H1 (cell line): ENCODE data around the gene TBC1D32. TPM values are rescaled to one million over a fixed set of nuclear protein-coding genes. Genes with fewer than 3 reads are reported as not detected.

Experiments
- CTCF ChIA-PET: fragments of 300-600 bp; sonication (Branson Sonifier 250); formaldehyde crosslinking; loops from one replicate; lab custom pipeline; 2021; ENCODE audit not compliant: partially characterized antibody; lab: Charles Lee
- POLR2A ChIA-PET: fragments of 300-600 bp; sonication (Branson Sonifier 250); formaldehyde crosslinking; loops from one replicate; lab custom pipeline; 2021; ENCODE audit warnings: inconsistent platforms; ENCODE audit not compliant: partially characterized antibody; lab: Charles Lee
- DNase-seq, 2 experiments: peaks; one replicate each; pipeline versions ENCODE4 v3.0.0 to v3.0.0-alpha.2; 2010 to 2022; ENCODE audit warnings: low spot score in 2 of 2, low read depth in 1 of 2, mixed read lengths in 1 of 2
- FAIRE-seq: peaks from 2 replicates; lab custom pipeline; 2011; peaks lifted over from hg19 to GRCh38; lab: Jason Lieb, UNC
- H2AFZ ChIP-seq: 2 replicates; pipeline ENCODE4 v1.8.1; 2012; ENCODE audit warnings: low read length, inconsistent platforms
- H2AK5ac ChIP-seq: 2 replicates; pipeline ENCODE4 v1.6.1; 2013; ENCODE audit warnings: low read depth, low read length
- H2BK120ac ChIP-seq: replicated peaks from 2 replicates; pipeline ENCODE3; 2013; ENCODE audit warnings: low read depth, low read length, inconsistent platforms
- H2BK12ac ChIP-seq: 2 replicates; pipeline ENCODE4 v1.6.1; 2013; ENCODE audit warnings: low read depth, low read length
- H2BK15ac ChIP-seq: 2 replicates; pipeline ENCODE4 v1.6.1; 2013; ENCODE audit warnings: low read length
- H2BK20ac ChIP-seq: 2 replicates; pipeline ENCODE4 v1.6.1; 2013; ENCODE audit warnings: low read length
- H2BK5ac ChIP-seq: 2 replicates; pipeline ENCODE4 v1.6.1; 2013; ENCODE audit warnings: low read depth, low read length
- H3K14ac ChIP-seq: 2 replicates; pipeline ENCODE4 v1.6.1; 2013; ENCODE audit warnings: inconsistent platforms; ENCODE audit not compliant: insufficient read length
- H3K18ac ChIP-seq: 2 replicates; pipeline ENCODE4 v1.6.1; 2013; ENCODE audit warnings: low read length; ENCODE audit errors: extremely low read depth
- H3K23ac ChIP-seq: 2 replicates; pipeline ENCODE4 v1.6.1; 2013; ENCODE audit warnings: inconsistent platforms; ENCODE audit not compliant: insufficient read length
- H3K23me2 ChIP-seq: 2 replicates; pipeline ENCODE4 v1.6.1; 2013; ENCODE audit warnings: low read depth, low read length
- H3K27ac ChIP-seq: 2 replicates; pipeline ENCODE4 v1.6.1; 2011; ENCODE audit warnings: low read depth, low read length, inconsistent platforms
- H3K27me3 ChIP-seq, 4 experiments: replicated peaks in 1 of 4; 1 replicate in 1 of 4; 2 replicates in 3 of 4; pipeline versions ENCODE4 v1.6.1 to v1.8.1; 2011 to 2013; ENCODE audit warnings: low read length in 3 of 4, mild to moderate bottlenecking in 3 of 4, inconsistent platforms in 2 of 4, mixed read lengths in 2 of 4, moderate library complexity in 1 of 4; ENCODE audit not compliant: control insufficient read depth in 3 of 4, insufficient read depth in 3 of 4; ENCODE audit errors: extremely low read depth in 1 of 4
- H3K36me3 ChIP-seq, 4 experiments: 2 replicates each; pipeline versions ENCODE4 v1.6.1 to v1.8.1; 2011 to 2013; ENCODE audit warnings: mild to moderate bottlenecking in 4 of 4, low read length in 3 of 4, moderate library complexity in 2 of 4, control low read depth in 1 of 4, inconsistent platforms in 1 of 4; ENCODE audit not compliant: insufficient read depth in 4 of 4, control insufficient read depth in 2 of 4
- H3K4ac ChIP-seq: replicated peaks from 2 replicates; pipeline ENCODE3; 2013; ENCODE audit warnings: low read length, low read depth, mixed read lengths, inconsistent platforms; ENCODE audit not compliant: insufficient read length
- H3K4me1 ChIP-seq, 4 experiments: replicated peaks in 1 of 4; 1 replicate in 1 of 4; 2 replicates in 3 of 4; pipeline versions ENCODE4 v1.6.1 to v1.8.1; 2011 to 2013; ENCODE audit warnings: low read length in 3 of 4, inconsistent platforms in 2 of 4, mixed read lengths in 1 of 4; ENCODE audit not compliant: insufficient read depth in 4 of 4, control insufficient read depth in 3 of 4
- H3K4me2 ChIP-seq, 2 experiments: 2 replicates each; pipeline versions ENCODE4 v1.6.1 to v1.8.1; 2011 to 2013; ENCODE audit warnings: low read depth in 2 of 2, low read length in 2 of 2, control low read depth in 1 of 2, inconsistent platforms in 1 of 2, mild to moderate bottlenecking in 1 of 2; ENCODE audit not compliant: insufficient read depth in 1 of 2
- H3K4me3 ChIP-seq, 4 experiments: fragments of 200-600, 300-600 bp in 1 of 4; sonication (generic), shearing (Covaris generic), sonication (Bioruptor Twin) in 1 of 4; 2 replicates each; pipeline versions ENCODE4 v1.5.1 to v1.8.1; 2011 to 2016; ENCODE audit warnings: low read length in 4 of 4, low read depth in 3 of 4, control low read depth in 2 of 4, inconsistent platforms in 2 of 4, mild to moderate bottlenecking in 2 of 4, mixed read lengths in 1 of 4, moderate library complexity in 1 of 4; ENCODE audit not compliant: insufficient read depth in 2 of 4; ENCODE audit errors: extremely low read depth in 1 of 4
- H3K56ac ChIP-seq: replicated peaks from 2 replicates; pipeline ENCODE3; 2013; ENCODE audit warnings: low read depth, mild to moderate bottlenecking, mixed read lengths, low read length, inconsistent platforms; ENCODE audit not compliant: insufficient read length
- H3K79me1 ChIP-seq: 2 replicates; pipeline ENCODE4 v1.6.1; 2013; ENCODE audit warnings: low read depth, low read length, control low read depth
- H3K79me2 ChIP-seq, 2 experiments: 2 replicates each; pipeline versions ENCODE4 v1.6.1 to v1.8.1; 2012 to 2013; ENCODE audit warnings: low read length in 2 of 2, mild to moderate bottlenecking in 2 of 2, inconsistent platforms in 1 of 2; ENCODE audit not compliant: insufficient read depth in 2 of 2, control insufficient read depth in 1 of 2
- H3K9ac ChIP-seq, 4 experiments: replicated peaks in 1 of 4; 1 replicate in 1 of 4; 2 replicates in 3 of 4; pipeline versions ENCODE4 v1.6.1 to v1.8.1; 2011 to 2013; ENCODE audit warnings: low read depth in 3 of 4, low read length in 3 of 4, control low read depth in 2 of 4, mild to moderate bottlenecking in 2 of 4, moderate library complexity in 2 of 4, inconsistent platforms in 1 of 4; ENCODE audit errors: extremely low read depth in 1 of 4
- H3K9me3 ChIP-seq, 2 experiments: 2 replicates each; pipeline versions ENCODE4 v1.6.1 to v1.8.1; 2012 to 2013; ENCODE audit warnings: mild to moderate bottlenecking in 2 of 2, moderate library complexity in 2 of 2, control low read depth in 1 of 2, inconsistent platforms in 1 of 2, low read depth in 1 of 2, low read length in 1 of 2, mixed read lengths in 1 of 2; ENCODE audit not compliant: insufficient read depth in 2 of 2
- H4K20me1 ChIP-seq, 2 experiments: replicated peaks in 1 of 2; 2 replicates each; pipeline versions ENCODE3 to v1.8.1; 2011 to 2013; ENCODE audit warnings: inconsistent platforms in 2 of 2, low read length in 2 of 2, mild to moderate bottlenecking in 1 of 2; ENCODE audit not compliant: insufficient read depth in 2 of 2, control insufficient read depth in 1 of 2
- H4K5ac ChIP-seq: 2 replicates; pipeline ENCODE4 v1.6.1; 2013; ENCODE audit warnings: low read length, low read depth, mixed read lengths, inconsistent platforms; ENCODE audit not compliant: insufficient read length
- H4K8ac ChIP-seq: 2 replicates; pipeline ENCODE4 v1.8.0; 2013; ENCODE audit warnings: mild to moderate bottlenecking, moderate library complexity, low read length, inconsistent platforms; ENCODE audit not compliant: insufficient read depth; ENCODE audit errors: extremely low read depth
- H4K91ac ChIP-seq: replicated peaks from 2 replicates; pipeline ENCODE3; 2013; ENCODE audit warnings: low read length, mixed read lengths, inconsistent platforms; ENCODE audit not compliant: insufficient read length
- GTF2F1 ChIP-seq: IDR thresholded peaks from 2 replicates; pipeline ENCODE4 v1.6.1; 2012; ENCODE audit warnings: low read depth, low read length, improper control_type of control experiment, borderline replicate concordance
- ZNF274 ChIP-seq: IDR thresholded peaks from 2 replicates; pipeline ENCODE4 v1.7.0; 2012; ENCODE audit warnings: low read length, borderline replicate concordance; ENCODE audit errors: extremely low read depth
- WGBS, 2 experiments: shearing (Covaris generic) in 1 of 2; methylation state at CpG; one replicate each; pipeline versions ENCODE4 v1.1.6 to v1.1.7; 2013 to 2015; ENCODE audit warnings: low lambda C conversion rate in 2 of 2, mixed read lengths in 2 of 2, inconsistent platforms in 1 of 2, low coverage in 1 of 2, missing lambda C conversion rate in 1 of 2; ENCODE audit not compliant: insufficient replicate concordance in 2 of 2, insufficient coverage in 1 of 2, insufficient read length in 1 of 2; ENCODE audit errors: extremely low coverage in 1 of 2, missing lambda C conversion rate in 1 of 2; 5-methylcytosine and 5-hydroxymethylcytosine counted together
- polyA plus RNA-seq, 7 experiments: library from polyadenylated mRNA; depleted of rRNA in 3 of 7; stranded (reverse) in 5 of 7; unstranded in 2 of 7; fragments of >200 nt in 5 of 7; fragments of 200-250 nt in 2 of 7; gene quantifications; 1 replicate in 5 of 7; 2 replicates in 1 of 7; 4 replicates in 1 of 7; pipeline versions ENCODE4 v1.2.1 to v1.2.3, GENCODE V29; 2011 to 2013; ENCODE audit warnings: missing spikeins in 2 of 7, mixed read lengths in 2 of 7
- total RNA-seq: library from RNA; stranded (reverse); fragmentation: NEBNext Ultra II Directional; extraction: Animal tissue kit (Norgen Biotek cat#: 25700); gene quantifications from 2 replicates; pipeline ENCODE4 v1.2.1, GENCODE V29; 2021
- TF ChIP-seq, protein P1 (sequence below): IDR thresholded peaks from 2 replicates; pipeline ENCODE4 v1.6.1; 2012; ENCODE audit warnings: low read length, inconsistent platforms

TBC1D32 gene
- total and polyA plus RNA-seq, 2 of the 8 experiments (the other 6 are each of a cell fraction or from before 2014, with no cell fraction given): 5.3 to 7.1 TPM

DNA sequence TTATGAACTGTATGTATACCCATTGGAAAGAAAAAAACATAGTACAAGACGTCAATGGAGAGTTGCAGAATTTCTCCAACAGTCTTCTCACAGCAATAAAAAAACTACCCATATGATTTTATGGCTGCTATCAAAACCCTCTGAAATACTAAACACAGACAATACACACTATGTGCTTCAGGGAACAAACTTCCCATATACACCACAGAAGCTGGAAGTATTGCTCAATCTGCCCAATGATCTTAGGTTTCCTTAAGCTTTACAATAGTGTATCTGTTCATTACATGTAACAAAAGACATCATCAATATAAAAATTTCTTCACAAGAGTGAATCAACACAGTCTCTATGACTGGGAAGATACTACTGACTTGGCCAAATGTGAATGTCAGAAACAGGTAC, 150.5 kb downstream of the TBC1D32 start:
- Histone ChIP-seq H3K9me3 (no peaks in the 10 kb centered on the region), H3K79me1 (no peaks in the 10 kb centered on the region), H3K4me1 (peaks cover 0 to 3% (median 0%) of the 10 kb centered on the region in 4 experiments; a peak in 1 of 7 replicates), H4K20me1 (no peaks in the 10 kb centered on the region), H2AK5ac (no peak overlapping the region), H3K23ac (no peak overlapping the region), H3K36me3 (no peaks in the 10 kb centered on the region), H4K8ac (no peak overlapping the region), H3K27me3 (no peaks in the 10 kb centered on the region), H3K18ac (no peak overlapping the region), H2BK12ac (no peak overlapping the region), H2BK15ac (no peak overlapping the region), H3K56ac (no peak overlapping the region), H2AFZ (no peak overlapping the region), H2BK120ac (no peak overlapping the region), H2BK20ac (no peak overlapping the region), H3K4me3 (no peak overlapping the region), H4K91ac (no peak overlapping the region), H3K79me2 (no peaks in the 10 kb centered on the region), H3K4ac (no peak overlapping the region), H3K4me2 (no peak overlapping the region), H2BK5ac (no peak overlapping the region), H3K14ac (no peak overlapping the region), H4K5ac (no peak overlapping the region), H3K27ac (no peak overlapping the region), H3K23me2 (no peaks in the 10 kb centered on the region), H3K9ac (no peak overlapping the region)
- POLR2A ChIA-PET: no interaction called here
- DNase-seq (no peak), FAIRE-seq (no peak)
- TF ChIP-seq ZNF274 (no peak), GTF2F1 (no peak)
- TF ChIP-seq, protein P1, sequence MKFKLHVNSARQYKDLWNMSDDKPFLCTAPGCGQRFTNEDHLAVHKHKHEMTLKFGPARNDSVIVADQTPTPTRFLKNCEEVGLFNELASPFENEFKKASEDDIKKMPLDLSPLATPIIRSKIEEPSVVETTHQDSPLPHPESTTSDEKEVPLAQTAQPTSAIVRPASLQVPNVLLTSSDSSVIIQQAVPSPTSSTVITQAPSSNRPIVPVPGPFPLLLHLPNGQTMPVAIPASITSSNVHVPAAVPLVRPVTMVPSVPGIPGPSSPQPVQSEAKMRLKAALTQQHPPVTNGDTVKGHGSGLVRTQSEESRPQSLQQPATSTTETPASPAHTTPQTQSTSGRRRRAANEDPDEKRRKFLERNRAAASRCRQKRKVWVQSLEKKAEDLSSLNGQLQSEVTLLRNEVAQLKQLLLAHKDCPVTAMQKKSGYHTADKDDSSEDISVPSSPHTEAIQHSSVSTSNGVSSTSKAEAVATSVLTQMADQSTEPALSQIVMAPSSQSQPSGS: no peak
- WGBS, 2 experiments: 82% methylated on average over 1 of the region's 1 CpG; no CpG with 5 or more reads in 1 of the 2 experiments
- CTCF ChIA-PET: no interaction called here
